NCI-H128 (cell line): ENCODE results near the gene TMEM161A.

Experiments
- DNase-seq: peaks from one replicate; lab custom pipeline; 2025; ENCODE audit not compliant: unreplicated experiment; lab: John Stamatoyannopoulos, UW

Gene TMEM161A

GRCh38 chr19:19098084-19098702 lies 40.1 kb downstream of the TMEM161A start:
- DNase-seq: no peak

DNA sequence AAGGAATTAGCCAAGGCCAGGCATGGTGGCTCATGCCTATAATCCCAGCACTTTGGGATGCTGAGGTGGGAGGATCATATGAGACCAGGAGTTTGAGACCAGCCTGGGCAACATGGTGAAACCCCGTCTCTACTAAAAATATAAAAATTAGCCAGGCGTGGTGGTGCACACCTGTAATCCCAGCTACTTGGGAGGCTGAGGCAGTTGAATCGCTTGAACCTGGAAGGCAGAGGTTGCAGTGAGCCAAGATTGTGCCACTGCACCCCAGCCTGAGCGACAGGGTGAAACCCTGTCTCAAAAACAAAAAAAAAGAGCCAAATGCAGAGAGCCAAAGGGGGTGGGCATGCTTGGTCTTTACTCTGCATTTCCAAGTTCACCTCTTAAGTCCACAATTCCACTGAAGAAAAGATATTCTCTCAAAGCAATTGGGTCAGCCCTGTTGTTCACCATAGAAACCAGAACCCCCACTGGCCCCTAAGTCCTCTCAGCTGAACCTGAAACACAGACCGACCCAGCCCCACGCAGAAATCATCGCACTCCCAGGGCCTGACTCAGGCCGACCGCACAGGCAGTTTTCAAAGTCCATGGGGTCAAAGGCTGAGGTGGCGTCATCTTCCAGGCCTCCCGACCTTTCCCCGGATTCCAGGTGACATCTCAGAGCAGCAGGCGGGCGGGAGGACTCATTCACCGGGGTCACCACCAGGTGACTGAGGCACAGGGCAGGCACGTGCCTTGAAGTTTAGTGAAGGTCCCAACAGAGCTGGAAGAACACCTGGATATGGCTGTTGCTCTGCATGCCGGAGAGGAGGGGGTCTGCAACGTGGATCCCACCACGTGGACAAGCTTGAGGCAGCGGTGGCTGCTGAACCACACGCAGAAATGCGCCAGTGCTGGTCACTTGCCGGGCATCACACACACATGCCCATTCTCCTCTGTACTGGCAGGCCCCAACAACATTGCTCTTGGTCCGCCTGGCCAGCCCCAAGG lies 41.3 kb downstream of the TMEM161A start:
- DNase-seq: no peak

DNA sequence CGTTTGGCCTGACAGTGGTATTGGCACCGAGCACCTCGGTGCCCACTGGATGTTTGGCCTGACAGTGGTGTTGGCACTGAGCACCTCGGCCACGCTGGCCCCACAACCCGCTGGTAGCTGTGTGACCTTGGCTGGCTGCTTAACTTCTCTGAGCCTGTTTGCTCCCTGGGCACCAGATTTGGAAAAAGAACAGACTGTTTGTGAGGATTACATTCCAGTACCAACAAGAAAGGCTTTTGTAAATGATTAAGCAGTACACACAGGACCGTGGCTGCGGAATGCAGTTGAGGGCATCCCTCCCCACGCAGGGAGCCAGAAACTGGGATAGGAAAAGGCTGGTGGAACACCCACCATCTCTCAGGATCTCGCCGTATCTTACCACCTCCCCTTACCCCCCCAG lies 42.6 kb downstream of the TMEM161A start:
- no peak for DNase-seq

GRCh38 chr19:19094513-19094912 lies 43.8 kb downstream of the TMEM161A start:
- DNase-seq: no peak

DNA sequence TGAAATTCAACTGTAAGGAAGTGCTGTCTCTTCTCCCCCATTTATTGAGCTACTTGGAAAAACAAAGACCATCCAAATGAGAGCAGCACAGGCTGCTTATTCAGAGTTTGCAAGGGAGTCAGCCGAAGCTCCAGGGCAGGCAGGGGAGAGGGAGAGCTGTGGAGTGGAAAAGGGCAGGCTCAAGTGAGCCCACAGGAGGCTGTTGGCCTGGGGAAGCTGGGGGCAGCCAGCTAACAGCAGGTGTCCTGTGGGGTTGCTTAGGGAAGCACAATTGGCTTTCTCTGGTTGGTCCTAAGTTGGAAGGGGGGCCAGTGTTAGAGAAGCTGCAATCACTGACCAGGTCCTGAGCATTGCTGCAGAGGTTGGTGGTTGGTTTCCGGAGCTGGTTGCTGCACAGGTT lies 50.6 kb downstream of the TMEM161A start:
- DNase-seq: no peak

GRCh38 chr19:19083413-19084178 lies 54.7 kb downstream of the TMEM161A start:
- DNase-seq: no peak

DNA sequence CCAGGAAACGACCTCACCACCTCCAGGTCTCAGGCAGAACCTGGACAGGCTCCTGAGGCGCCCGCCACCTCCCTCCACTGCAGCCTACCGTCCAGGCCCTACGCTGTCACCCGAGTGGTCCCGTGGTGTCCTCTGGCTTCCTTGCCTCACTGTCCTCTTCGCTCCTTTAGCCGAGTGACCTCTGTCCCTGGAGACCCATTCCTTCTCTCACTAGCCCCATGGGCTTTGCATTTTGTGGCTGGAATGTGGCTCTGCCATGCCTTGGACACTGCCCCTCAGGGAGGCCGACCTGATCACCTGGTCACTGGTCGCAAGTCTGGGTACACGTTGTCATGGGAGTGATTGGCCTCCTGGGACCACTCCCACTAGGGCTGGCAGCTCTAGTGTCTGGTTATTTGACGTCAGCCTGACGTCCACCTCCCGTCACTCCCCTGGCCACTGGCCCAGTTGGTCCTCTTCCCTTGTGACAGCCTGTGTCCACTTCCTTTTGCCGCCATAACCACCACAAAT lies 56.6 kb downstream of the TMEM161A start:
- DNase-seq: no peak

- no peak for DNase-seq
Observed at GRCh38 chr19:19079571-19079970, 58.7 kb downstream of the TMEM161A start.

- no peak for DNase-seq
Observed at GRCh38 chr19:19078801-19079200, 59.5 kb downstream of the TMEM161A start.

GRCh38 chr19:19077103-19077502 lies 61.2 kb downstream of the TMEM161A start:
- DNase-seq: no peak

DNA sequence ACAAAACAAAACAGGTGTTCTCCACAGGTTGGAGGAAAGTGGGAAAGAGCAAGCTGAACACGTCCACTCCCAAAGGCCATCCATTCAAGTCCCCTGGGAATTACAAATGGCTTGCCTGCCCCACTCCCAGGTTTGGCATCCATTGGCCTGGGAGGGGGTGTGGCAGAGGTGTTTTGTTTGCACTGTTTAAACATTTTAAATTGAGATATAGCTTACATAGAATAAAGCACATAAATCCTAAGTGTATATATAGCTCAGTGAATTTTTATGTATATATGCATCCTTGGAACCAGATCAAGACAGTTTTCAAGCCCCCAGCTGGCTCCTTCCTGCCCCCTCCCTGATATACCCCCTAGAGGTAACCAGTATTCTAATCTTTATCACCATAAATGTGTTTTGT lies 61.8 kb downstream of the TMEM161A start:
- DNase-seq: no peak

GRCh38 chr19:19075126-19075525 lies 63.2 kb downstream of the TMEM161A start:
- DNase-seq: no peak

- no peak for DNase-seq
Observed at GRCh38 chr19:19074196-19074882, 63.9 kb downstream of the TMEM161A start.

- DNase-seq: no peak
Observed at GRCh38 chr19:19071897-19072296, 66.4 kb downstream of the TMEM161A start.
